HepG2 (cell line): ENCODE measurements around the gene CFAP99. TPM values are rescaled to one million over a fixed set of nuclear protein-coding genes. Genes with fewer than 3 reads are reported as not detected.

Experiments
- AHR ChIP-seq: IDR thresholded peaks from 2 replicates; pipeline ENCODE4 v1.6.1; 2018; ENCODE audit warnings: missing genetic modification reagents, missing compliant biosample characterization
- ARNT2 ChIP-seq: sonication (generic); formaldehyde crosslinking; IDR thresholded peaks from 2 replicates; pipeline ENCODE4 v1.8.0; 2022; ENCODE audit warnings: mild to moderate bottlenecking, low read depth, missing genetic modification reagents, moderate library complexity
- BRD4 ChIP-seq: sonication (generic); formaldehyde crosslinking; IDR thresholded peaks from 2 replicates; pipeline ENCODE4 v1.4.0; 2020; ENCODE audit warnings: missing genetic modification reagents
- CBX5 ChIP-seq: sonication (generic); formaldehyde crosslinking; IDR thresholded peaks from 2 replicates; pipeline ENCODE4 v1.4.0; 2020; ENCODE audit warnings: missing genetic modification reagents, borderline replicate concordance
- KLF16 ChIP-seq, 2 experiments: sonication (generic) in 1 of 2; formaldehyde crosslinking in 1 of 2; IDR thresholded peaks; 2 replicates each; pipeline versions ENCODE4 v1.6.1 to v1.8.0; 2016 to 2023; ENCODE audit warnings: missing genetic modification reagents in 2 of 2, missing compliant biosample characterization in 1 of 2
- PITX1 ChIP-seq: sonication (generic); formaldehyde crosslinking; IDR thresholded peaks from 2 replicates; pipeline ENCODE4 v1.5.1; 2020; ENCODE audit warnings: mild to moderate bottlenecking, missing genetic modification reagents
- RORA ChIP-seq: sonication (generic); formaldehyde crosslinking; IDR thresholded peaks from 2 replicates; pipeline ENCODE4 v1.5.0; 2020; ENCODE audit warnings: mild to moderate bottlenecking, missing genetic modification reagents, moderate library complexity
- SIN3A ChIP-seq: IDR thresholded peaks from 2 replicates; pipeline ENCODE4 v1.6.1; 2011; ENCODE audit warnings: low read depth, mild to moderate bottlenecking, control low read depth, low read length, borderline replicate concordance
- SNRNP70 ChIP-seq: fragments of 200-400 bp; formaldehyde crosslinking; IDR thresholded peaks from 2 replicates; pipeline ENCODE4 v1.6.1; 2017; ENCODE audit warnings: mild to moderate bottlenecking, low read depth, low read length, moderate library complexity
- ZMYM3 ChIP-seq: sonication (generic); formaldehyde crosslinking; IDR thresholded peaks from 2 replicates; pipeline ENCODE4 v1.5.1; 2020; ENCODE audit warnings: mild to moderate bottlenecking, missing genetic modification reagents
- ZNF605 ChIP-seq: sonication (generic); formaldehyde crosslinking; IDR thresholded peaks from 2 replicates; pipeline ENCODE4 v1.8.0; 2022; ENCODE audit warnings: mild to moderate bottlenecking, missing genetic modification reagents
- ZNF619 ChIP-seq: sonication (generic); formaldehyde crosslinking; IDR thresholded peaks from 2 replicates; pipeline ENCODE4 v1.4.0; 2020; ENCODE audit warnings: mild to moderate bottlenecking, missing genetic modification reagents
- ZNF660 ChIP-seq: sonication (generic); formaldehyde crosslinking; IDR thresholded peaks from 2 replicates; pipeline ENCODE4 v1.5.1; 2020; ENCODE audit warnings: mild to moderate bottlenecking, low read depth, missing genetic modification reagents, borderline replicate concordance
- ZNF678 ChIP-seq: sonication (generic); formaldehyde crosslinking; IDR thresholded peaks from 2 replicates; pipeline ENCODE4 v1.4.0; 2020; ENCODE audit warnings: mild to moderate bottlenecking, missing genetic modification reagents
- ZSCAN29 ChIP-seq: sonication (generic); formaldehyde crosslinking; conservative IDR thresholded peaks from 2 replicates; pipeline ENCODE4 v1.4.0; 2020; ENCODE audit warnings: mild to moderate bottlenecking, missing genetic modification reagents
- polyA plus RNA-seq, 8 experiments: library from polyadenylated mRNA; depleted of rRNA in 3 of 8; stranded (reverse) in 7 of 8; unstranded in 1 of 8; fragments of >200 nt; fragmentation: Illumina TruSeq in 4 of 8; extraction: Trizol in 4 of 8; gene quantifications; 2 replicates each; pipeline versions ENCODE4 v1.2.1 to v1.2.3, GENCODE V29; 2011 to 2016; ENCODE audit warnings: low read depth in 4 of 8, missing spikeins in 1 of 8, mixed read lengths in 1 of 8; ENCODE audit not compliant: insufficient read depth in 1 of 8
- total RNA-seq, 5 experiments: library from RNA; depleted of rRNA; stranded (reverse); fragments of >200 nt; fragmentation: Illumina TruSeq; extraction: Trizol; gene quantifications; 2 replicates each; pipeline ENCODE4 v1.2.3, GENCODE V29; 2016; ENCODE audit warnings: low read depth in 1 of 5
- TF ChIP-seq, protein P1 (sequence below): sonication (generic); formaldehyde crosslinking; IDR thresholded peaks from 2 replicates; pipeline ENCODE4 v1.4.0; 2020; ENCODE audit warnings: missing genetic modification reagents
- TF ChIP-seq, protein P2 (sequence below): sonication (generic); formaldehyde crosslinking; IDR thresholded peaks from 2 replicates; pipeline ENCODE4 v1.4.0; 2020; ENCODE audit warnings: missing genetic modification reagents
- TF ChIP-seq, protein P3 (sequence below): sonication (generic); formaldehyde crosslinking; IDR thresholded peaks from 2 replicates; pipeline ENCODE4 v1.8.1; 2023; ENCODE audit warnings: missing genetic modification reagents, inconsistent platforms, borderline replicate concordance
- TF ChIP-seq, protein P4 (sequence below): sonication (generic); formaldehyde crosslinking; IDR thresholded peaks from 2 replicates; pipeline ENCODE4 v1.4.0; 2020; ENCODE audit warnings: missing genetic modification reagents, borderline replicate concordance

The CFAP99 gene
- total and polyA plus RNA-seq, 2 of the 13 experiments (the other 11 are each of a cell fraction or from before 2014, with no cell fraction given), result not detected

DNA sequence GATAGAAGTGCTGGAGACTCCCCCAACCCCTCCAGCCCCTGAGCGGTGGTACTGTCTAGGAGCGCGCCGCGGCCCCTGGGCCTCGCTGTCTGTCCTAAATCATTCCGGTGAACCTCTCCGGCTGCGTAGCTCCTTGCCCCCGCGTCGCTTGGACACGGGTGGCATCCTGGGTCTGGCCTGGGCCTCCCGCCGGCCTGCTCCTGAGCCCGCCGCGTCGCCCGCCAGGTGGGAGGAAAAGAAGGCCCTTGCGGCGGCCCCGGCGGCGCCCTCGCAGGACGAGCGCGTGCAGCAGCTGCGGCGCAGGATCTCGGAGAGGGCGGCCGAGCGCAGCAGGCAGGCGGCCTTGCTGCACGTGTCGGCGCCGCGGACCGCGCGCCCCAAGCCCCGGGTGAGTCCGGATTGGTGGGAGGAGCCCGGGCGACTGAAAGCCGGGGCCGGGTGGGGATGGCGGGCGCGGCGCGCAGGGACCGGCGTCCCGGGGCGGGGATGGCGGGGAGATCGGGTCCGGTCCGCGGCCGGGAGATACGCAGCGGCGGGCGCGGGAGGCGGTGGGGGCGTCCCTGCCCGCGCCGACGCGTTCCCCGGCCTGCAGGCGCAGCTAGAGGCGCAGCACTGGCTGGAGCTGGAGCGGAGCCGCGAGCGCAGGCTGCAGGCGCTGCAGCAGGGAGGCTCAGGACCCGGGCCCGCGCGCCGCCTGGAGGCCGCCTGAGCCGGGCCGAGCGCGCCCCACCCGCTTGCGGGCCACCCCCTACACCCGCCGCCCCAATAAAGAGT is 43.6 kb downstream of the CFAP99 start (continued):
- TF ChIP-seq, protein P1, sequence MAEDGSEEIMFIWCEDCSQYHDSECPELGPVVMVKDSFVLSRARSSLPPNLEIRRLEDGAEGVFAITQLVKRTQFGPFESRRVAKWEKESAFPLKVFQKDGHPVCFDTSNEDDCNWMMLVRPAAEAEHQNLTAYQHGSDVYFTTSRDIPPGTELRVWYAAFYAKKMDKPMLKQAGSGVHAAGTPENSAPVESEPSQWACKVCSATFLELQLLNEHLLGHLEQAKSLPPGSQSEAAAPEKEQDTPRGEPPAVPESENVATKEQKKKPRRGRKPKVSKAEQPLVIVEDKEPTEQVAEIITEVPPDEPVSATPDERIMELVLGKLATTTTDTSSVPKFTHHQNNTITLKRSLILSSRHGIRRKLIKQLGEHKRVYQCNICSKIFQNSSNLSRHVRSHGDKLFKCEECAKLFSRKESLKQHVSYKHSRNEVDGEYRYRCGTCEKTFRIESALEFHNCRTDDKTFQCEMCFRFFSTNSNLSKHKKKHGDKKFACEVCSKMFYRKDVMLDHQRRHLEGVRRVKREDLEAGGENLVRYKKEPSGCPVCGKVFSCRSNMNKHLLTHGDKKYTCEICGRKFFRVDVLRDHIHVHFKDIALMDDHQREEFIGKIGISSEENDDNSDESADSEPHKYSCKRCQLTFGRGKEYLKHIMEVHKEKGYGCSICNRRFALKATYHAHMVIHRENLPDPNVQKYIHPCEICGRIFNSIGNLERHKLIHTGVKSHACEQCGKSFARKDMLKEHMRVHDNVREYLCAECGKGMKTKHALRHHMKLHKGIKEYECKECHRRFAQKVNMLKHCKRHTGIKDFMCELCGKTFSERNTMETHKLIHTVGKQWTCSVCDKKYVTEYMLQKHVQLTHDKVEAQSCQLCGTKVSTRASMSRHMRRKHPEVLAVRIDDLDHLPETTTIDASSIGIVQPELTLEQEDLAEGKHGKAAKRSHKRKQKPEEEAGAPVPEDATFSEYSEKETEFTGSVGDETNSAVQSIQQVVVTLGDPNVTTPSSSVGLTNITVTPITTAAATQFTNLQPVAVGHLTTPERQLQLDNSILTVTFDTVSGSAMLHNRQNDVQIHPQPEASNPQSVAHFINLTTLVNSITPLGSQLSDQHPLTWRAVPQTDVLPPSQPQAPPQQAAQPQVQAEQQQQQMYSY (CRISPR knock-in tag), result 0 out of 2 replicates have a peak, but pooled peaks have one; percentile 33
- TF ChIP-seq ZNF678 (CRISPR knock-in tag), result peak; percentile 43; the same call in 1 of the 2 replicates
- no peak for TF ChIP-seq ZNF660 (CRISPR knock-in tag)
- TF ChIP-seq AHR (CRISPR knock-in tag), result no peak
- TF ChIP-seq, protein P2, sequence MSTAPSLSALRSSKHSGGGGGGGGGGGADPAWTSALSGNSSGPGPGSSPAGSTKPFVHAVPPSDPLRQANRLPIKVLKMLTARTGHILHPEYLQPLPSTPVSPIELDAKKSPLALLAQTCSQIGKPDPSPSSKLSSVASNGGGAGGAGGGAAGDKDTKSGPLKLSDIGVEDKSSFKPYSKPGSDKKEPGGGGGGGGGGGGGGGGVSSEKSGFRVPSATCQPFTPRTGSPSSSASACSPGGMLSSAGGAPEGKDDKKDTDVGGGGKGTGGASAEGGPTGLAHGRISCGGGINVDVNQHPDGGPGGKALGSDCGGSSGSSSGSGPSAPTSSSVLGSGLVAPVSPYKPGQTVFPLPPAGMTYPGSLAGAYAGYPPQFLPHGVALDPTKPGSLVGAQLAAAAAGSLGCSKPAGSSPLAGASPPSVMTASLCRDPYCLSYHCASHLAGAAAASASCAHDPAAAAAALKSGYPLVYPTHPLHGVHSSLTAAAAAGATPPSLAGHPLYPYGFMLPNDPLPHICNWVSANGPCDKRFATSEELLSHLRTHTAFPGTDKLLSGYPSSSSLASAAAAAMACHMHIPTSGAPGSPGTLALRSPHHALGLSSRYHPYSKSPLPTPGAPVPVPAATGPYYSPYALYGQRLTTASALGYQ (CRISPR knock-in tag), result no peak
- TF ChIP-seq, protein P3, sequence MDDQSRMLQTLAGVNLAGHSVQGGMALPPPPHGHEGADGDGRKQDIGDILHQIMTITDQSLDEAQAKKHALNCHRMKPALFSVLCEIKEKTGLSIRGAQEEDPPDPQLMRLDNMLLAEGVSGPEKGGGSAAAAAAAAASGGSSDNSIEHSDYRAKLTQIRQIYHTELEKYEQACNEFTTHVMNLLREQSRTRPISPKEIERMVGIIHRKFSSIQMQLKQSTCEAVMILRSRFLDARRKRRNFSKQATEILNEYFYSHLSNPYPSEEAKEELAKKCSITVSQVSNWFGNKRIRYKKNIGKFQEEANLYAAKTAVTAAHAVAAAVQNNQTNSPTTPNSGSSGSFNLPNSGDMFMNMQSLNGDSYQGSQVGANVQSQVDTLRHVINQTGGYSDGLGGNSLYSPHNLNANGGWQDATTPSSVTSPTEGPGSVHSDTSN (CRISPR knock-in tag), result no peak
- no peak for TF ChIP-seq RORA (CRISPR knock-in tag)
- no peak for TF ChIP-seq ZSCAN29
- no peak for TF ChIP-seq ZMYM3
- TF ChIP-seq SNRNP70, result no peak
- TF ChIP-seq BRD4 (CRISPR knock-in tag), result no peak; the same call in 1 of the 2 replicates
- no peak for TF ChIP-seq SIN3A
- TF ChIP-seq KLF16 (CRISPR knock-in tag; IDR thresholded peaks at IDR 0.05), result no peak
- TF ChIP-seq, protein P4, sequence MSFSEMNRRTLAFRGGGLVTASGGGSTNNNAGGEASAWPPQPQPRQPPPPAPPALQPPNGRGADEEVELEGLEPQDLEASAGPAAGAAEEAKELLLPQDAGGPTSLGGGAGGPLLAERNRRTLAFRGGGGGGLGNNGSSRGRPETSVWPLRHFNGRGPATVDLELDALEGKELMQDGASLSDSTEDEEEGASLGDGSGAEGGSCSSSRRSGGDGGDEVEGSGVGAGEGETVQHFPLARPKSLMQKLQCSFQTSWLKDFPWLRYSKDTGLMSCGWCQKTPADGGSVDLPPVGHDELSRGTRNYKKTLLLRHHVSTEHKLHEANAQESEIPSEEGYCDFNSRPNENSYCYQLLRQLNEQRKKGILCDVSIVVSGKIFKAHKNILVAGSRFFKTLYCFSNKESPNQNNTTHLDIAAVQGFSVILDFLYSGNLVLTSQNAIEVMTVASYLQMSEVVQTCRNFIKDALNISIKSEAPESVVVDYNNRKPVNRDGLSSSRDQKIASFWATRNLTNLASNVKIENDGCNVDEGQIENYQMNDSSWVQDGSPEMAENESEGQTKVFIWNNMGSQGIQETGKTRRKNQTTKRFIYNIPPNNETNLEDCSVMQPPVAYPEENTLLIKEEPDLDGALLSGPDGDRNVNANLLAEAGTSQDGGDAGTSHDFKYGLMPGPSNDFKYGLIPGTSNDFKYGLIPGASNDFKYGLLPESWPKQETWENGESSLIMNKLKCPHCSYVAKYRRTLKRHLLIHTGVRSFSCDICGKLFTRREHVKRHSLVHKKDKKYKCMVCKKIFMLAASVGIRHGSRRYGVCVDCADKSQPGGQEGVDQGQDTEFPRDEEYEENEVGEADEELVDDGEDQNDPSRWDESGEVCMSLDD (CRISPR knock-in tag), result peak; percentile 34; the same call in 1 of the 2 replicates
- TF ChIP-seq ZNF619 (CRISPR knock-in tag), result no peak
- TF ChIP-seq ZNF605 (CRISPR knock-in tag), result no peak
- TF ChIP-seq PITX1, result no peak
- TF ChIP-seq CBX5 (CRISPR knock-in tag), result no peak
- TF ChIP-seq ARNT2 (CRISPR knock-in tag), result peak; percentile 96
